HEK293 (cell line): ENCODE data around the gene CEBPE.

ENCODE experiments used
- KLF10 ChIP-seq: fragments of 450-650 bp; IDR thresholded peaks from 2 replicates; pipeline ENCODE4 v1.5.1; 2018; ENCODE audit warnings: missing biosample characterization, mild to moderate bottlenecking, missing genetic modification characterization
- ZBTB17 ChIP-seq: fragments of 450-650 bp; formaldehyde crosslinking; IDR thresholded peaks from 2 replicates; pipeline ENCODE4 v1.5.1; 2016; ENCODE audit warnings: missing biosample characterization, missing genetic modification characterization
- ZFP41 ChIP-seq: fragments of 450-650 bp; formaldehyde crosslinking; IDR thresholded peaks from 2 replicates; pipeline ENCODE4 v1.5.1; 2016; ENCODE audit warnings: missing biosample characterization, missing genetic modification characterization, borderline replicate concordance
- ZFP69B ChIP-seq: fragments of 450-650 bp; formaldehyde crosslinking; IDR thresholded peaks from 2 replicates; pipeline ENCODE4 v1.5.1; 2016; ENCODE audit warnings: missing biosample characterization, missing genetic modification characterization
- ZNF112 ChIP-seq: fragments of 450-650 bp; formaldehyde crosslinking; IDR thresholded peaks from 2 replicates; pipeline ENCODE4 v1.5.0; 2017; ENCODE audit warnings: missing biosample characterization, missing genetic modification characterization
- ZNF157 ChIP-seq: fragments of 450-650 bp; formaldehyde crosslinking; IDR thresholded peaks from 2 replicates; pipeline ENCODE4 v1.5.1; 2016; ENCODE audit warnings: missing biosample characterization, missing genetic modification characterization
- ZNF18 ChIP-seq: fragments of 450-650 bp; formaldehyde crosslinking; IDR thresholded peaks from 2 replicates; pipeline ENCODE4 v1.5.1; 2016; ENCODE audit warnings: missing biosample characterization, missing genetic modification characterization
- ZNF239 ChIP-seq: fragments of 450-650 bp; formaldehyde crosslinking; IDR thresholded peaks from 2 replicates; pipeline ENCODE4 v1.5.1; 2016; ENCODE audit warnings: missing biosample characterization, missing genetic modification characterization
- ZNF394 ChIP-seq: fragments of 450-650 bp; formaldehyde crosslinking; IDR thresholded peaks from 2 replicates; pipeline ENCODE4 v1.5.1; 2016; ENCODE audit warnings: missing biosample characterization, missing genetic modification characterization, mild to moderate bottlenecking, moderate library complexity, borderline replicate concordance
- ZNF404 ChIP-seq: fragments of 450-650 bp; formaldehyde crosslinking; IDR thresholded peaks from 2 replicates; pipeline ENCODE4 v1.5.1; 2017; ENCODE audit warnings: missing biosample characterization, missing genetic modification characterization
- ZNF518A ChIP-seq: fragments of 450-650 bp; formaldehyde crosslinking; conservative IDR thresholded peaks from 2 replicates; pipeline ENCODE4 v1.5.1; 2016; ENCODE audit warnings: low read depth, missing biosample characterization, missing genetic modification characterization
- ZNF529 ChIP-seq: fragments of 450-650 bp; formaldehyde crosslinking; IDR thresholded peaks from 2 replicates; pipeline ENCODE4 v1.5.1; 2017; ENCODE audit warnings: missing genetic modification characterization, missing biosample characterization; ENCODE audit not compliant: insufficient replicate concordance
- ZNF664 ChIP-seq: fragments of 450-650 bp; formaldehyde crosslinking; IDR thresholded peaks from 2 replicates; pipeline ENCODE4 v1.5.1; 2016; ENCODE audit warnings: missing biosample characterization, missing genetic modification characterization
- ZNF830 ChIP-seq: fragments of 450-650 bp; IDR thresholded peaks from 2 replicates; pipeline ENCODE4 v1.5.0; 2018; ENCODE audit warnings: missing biosample characterization, missing genetic modification characterization, low read depth, mild to moderate bottlenecking, moderate library complexity
- ZNF843 ChIP-seq: fragments of 450-650 bp; formaldehyde crosslinking; IDR thresholded peaks from 2 replicates; pipeline ENCODE4 v1.5.1; 2016; ENCODE audit warnings: missing biosample characterization, missing genetic modification characterization
- ZXDB ChIP-seq: fragments of 450-650 bp; formaldehyde crosslinking; IDR thresholded peaks from 2 replicates; pipeline ENCODE4 v1.5.1; 2016; ENCODE audit warnings: missing biosample characterization, missing genetic modification characterization
- TF ChIP-seq, protein P1 (sequence below): fragments of 450-650 bp; formaldehyde crosslinking; IDR thresholded peaks from 2 replicates; pipeline ENCODE4 v1.5.1; 2016; ENCODE audit warnings: missing biosample characterization, missing genetic modification characterization, borderline replicate concordance
- TF ChIP-seq, protein P2 (sequence below): fragments of 450-650 bp; formaldehyde crosslinking; IDR thresholded peaks from 2 replicates; pipeline ENCODE4 v1.5.1; 2016; ENCODE audit warnings: missing biosample characterization, missing genetic modification characterization, low read depth
- TF ChIP-seq, protein P3 (sequence below): fragments of 450-650 bp; IDR thresholded peaks from 2 replicates; pipeline ENCODE4 v1.5.1; 2018; ENCODE audit warnings: missing biosample characterization, mild to moderate bottlenecking, missing genetic modification characterization

CEBPE gene

GRCh38 chr14:23095196-23096108, 23.6 kb downstream of the CEBPE start, which contains the start of gene C14orf119 (continued):
- TF ChIP-seq, protein P1, sequence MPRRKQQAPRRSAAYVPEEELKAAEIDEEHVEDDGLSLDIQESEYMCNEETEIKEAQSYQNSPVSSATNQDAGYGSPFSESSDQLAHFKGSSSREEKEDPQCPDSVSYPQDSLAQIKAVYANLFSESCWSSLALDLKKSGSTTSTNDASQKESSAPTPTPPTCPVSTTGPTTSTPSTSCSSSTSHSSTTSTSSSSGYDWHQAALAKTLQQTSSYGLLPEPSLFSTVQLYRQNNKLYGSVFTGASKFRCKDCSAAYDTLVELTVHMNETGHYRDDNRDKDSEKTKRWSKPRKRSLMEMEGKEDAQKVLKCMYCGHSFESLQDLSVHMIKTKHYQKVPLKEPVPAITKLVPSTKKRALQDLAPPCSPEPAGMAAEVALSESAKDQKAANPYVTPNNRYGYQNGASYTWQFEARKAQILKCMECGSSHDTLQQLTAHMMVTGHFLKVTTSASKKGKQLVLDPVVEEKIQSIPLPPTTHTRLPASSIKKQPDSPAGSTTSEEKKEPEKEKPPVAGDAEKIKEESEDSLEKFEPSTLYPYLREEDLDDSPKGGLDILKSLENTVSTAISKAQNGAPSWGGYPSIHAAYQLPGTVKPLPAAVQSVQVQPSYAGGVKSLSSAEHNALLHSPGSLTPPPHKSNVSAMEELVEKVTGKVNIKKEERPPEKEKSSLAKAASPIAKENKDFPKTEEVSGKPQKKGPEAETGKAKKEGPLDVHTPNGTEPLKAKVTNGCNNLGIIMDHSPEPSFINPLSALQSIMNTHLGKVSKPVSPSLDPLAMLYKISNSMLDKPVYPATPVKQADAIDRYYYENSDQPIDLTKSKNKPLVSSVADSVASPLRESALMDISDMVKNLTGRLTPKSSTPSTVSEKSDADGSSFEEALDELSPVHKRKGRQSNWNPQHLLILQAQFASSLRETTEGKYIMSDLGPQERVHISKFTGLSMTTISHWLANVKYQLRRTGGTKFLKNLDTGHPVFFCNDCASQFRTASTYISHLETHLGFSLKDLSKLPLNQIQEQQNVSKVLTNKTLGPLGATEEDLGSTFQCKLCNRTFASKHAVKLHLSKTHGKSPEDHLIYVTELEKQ, result no peak
- TF ChIP-seq ZNF664 (tag by site-specific recombination) (no peak), ZNF394 (tag by site-specific recombination) (no peak), KLF10 (tag by site-specific recombination) (0 out of 2 replicates have a peak, but pooled peaks have one; percentile 31), ZNF18 (tag by site-specific recombination) (no peak), ZNF518A (tag by site-specific recombination) (no peak), ZBTB17 (peak; percentile 27; the same call in 1 of the 2 replicates), ZFP69B (tag by site-specific recombination) (peak; percentile 29; the same call in 1 of the 2 replicates), ZNF529 (tag by site-specific recombination) (no peak), ZNF843 (tag by site-specific recombination) (no peak), ZNF157 (tag by site-specific recombination) (no peak), ZXDB (peak; percentile 18; the same call in 1 of the 2 replicates), ZNF404 (no peak), ZNF239 (tag by site-specific recombination) (no peak), ZNF830 (no peak), ZFP41 (tag by site-specific recombination) (no peak), ZNF112 (no peak)
- TF ChIP-seq, protein P2, sequence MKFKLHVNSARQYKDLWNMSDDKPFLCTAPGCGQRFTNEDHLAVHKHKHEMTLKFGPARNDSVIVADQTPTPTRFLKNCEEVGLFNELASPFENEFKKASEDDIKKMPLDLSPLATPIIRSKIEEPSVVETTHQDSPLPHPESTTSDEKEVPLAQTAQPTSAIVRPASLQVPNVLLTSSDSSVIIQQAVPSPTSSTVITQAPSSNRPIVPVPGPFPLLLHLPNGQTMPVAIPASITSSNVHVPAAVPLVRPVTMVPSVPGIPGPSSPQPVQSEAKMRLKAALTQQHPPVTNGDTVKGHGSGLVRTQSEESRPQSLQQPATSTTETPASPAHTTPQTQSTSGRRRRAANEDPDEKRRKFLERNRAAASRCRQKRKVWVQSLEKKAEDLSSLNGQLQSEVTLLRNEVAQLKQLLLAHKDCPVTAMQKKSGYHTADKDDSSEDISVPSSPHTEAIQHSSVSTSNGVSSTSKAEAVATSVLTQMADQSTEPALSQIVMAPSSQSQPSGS (tag by site-specific recombination), result no peak
- TF ChIP-seq, protein P3, sequence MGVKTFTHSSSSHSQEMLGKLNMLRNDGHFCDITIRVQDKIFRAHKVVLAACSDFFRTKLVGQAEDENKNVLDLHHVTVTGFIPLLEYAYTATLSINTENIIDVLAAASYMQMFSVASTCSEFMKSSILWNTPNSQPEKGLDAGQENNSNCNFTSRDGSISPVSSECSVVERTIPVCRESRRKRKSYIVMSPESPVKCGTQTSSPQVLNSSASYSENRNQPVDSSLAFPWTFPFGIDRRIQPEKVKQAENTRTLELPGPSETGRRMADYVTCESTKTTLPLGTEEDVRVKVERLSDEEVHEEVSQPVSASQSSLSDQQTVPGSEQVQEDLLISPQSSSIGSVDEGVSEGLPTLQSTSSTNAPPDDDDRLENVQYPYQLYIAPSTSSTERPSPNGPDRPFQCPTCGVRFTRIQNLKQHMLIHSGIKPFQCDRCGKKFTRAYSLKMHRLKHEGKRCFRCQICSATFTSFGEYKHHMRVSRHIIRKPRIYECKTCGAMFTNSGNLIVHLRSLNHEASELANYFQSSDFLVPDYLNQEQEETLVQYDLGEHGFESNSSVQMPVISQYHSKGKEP, result no peak
